Stimulated activated naive B cell treated with anti-CD40 and anti-IgM and Interleukin-4, amounts not matched to agents 10 μg/mL and 1 μg/mL and 100 μg/mL, for 72 hours (primary cell): Measurements from ENCODE around the gene TSHZ2.
A peak's percentile ranks its signal among the peaks of the same experiment; 100 is the strongest.

ENCODE experiments used
- ATAC-seq, 2 donors: fragments of 150-1000 bp; cut with Tn5 transposase; replicated peaks; 2 replicates each; pipeline ENCODE4 v1.10.0; 2021; ENCODE audit warnings: moderate library complexity in 1 of 2
- DNase-seq: peaks from one replicate; pipeline ENCODE4 v3.0.0; 2021
- H3K27ac Mint-ChIP-seq: one replicate; pipeline ENCODE4 v1.8.0; 2022; ENCODE audit warnings: mild to moderate bottlenecking, mixed read lengths
- H3K27me3 Mint-ChIP-seq, 2 donors: one replicate each; pipeline ENCODE4 v1.8.0; 2022; ENCODE audit warnings: mixed read lengths in 2 of 2
- H3K36me3 Mint-ChIP-seq, 2 donors: one replicate each; pipeline ENCODE4 v1.8.0; 2022; ENCODE audit warnings: mixed read lengths in 2 of 2, mild to moderate bottlenecking in 1 of 2
- H3K4me1 Mint-ChIP-seq, 2 donors: one replicate each; pipeline ENCODE4 v1.8.0; 2022; ENCODE audit warnings: mixed read lengths in 2 of 2, mild to moderate bottlenecking in 1 of 2
- H3K4me3 Mint-ChIP-seq, 2 donors: one replicate each; pipeline ENCODE4 v1.8.0; 2022; ENCODE audit warnings: mild to moderate bottlenecking in 2 of 2, mixed read lengths in 2 of 2, moderate library complexity in 1 of 2
- H3K9me3 Mint-ChIP-seq, 2 donors: one replicate each; pipeline ENCODE4 v1.8.0; 2022; ENCODE audit warnings: mixed read lengths in 2 of 2, mild to moderate bottlenecking in 1 of 2

The TSHZ2 gene

DNA sequence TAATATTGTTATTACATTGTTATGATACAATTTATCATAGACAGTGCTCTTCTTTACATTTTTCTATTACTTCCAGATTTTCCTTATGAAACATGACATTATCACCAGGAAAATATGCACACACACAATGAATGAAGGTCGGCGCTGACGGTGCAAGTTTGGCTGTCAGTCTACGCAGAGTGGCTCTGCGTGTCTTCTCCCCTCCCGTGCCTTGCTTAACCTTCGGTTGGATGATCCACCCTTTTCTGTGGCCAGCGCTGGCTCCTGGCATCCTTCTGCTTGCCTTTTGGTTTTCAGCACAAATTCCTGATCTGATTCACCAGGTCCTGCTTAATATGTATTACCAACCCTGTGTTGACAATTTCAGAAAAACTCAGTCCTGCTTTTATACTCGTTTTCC is 157.4 kb downstream of the TSHZ2 start:
- no peaks in the 10 kb centered on the region for H3K36me3 Mint-ChIP-seq

DNA sequence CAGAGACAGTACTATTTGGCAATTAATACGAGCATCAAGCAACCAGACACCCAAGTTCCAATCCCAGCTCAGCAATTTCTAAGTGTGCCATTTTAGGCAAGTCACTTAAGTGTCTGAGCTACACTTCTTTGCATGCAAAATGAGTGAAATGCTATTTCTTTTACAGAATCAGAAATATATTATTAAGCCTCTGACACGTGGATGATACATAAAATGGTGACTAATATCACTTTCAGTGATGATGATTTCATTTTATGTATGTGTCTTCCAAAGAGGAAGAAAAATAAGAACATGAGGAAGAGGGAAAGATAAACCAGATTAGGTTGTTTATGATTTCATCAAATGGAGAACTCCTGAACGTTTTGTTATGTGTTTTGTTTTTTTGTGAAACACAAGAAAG is 158.6 kb downstream of the TSHZ2 start:
- Mint-ChIP-seq H3K4me1 (no peaks in the 10 kb centered on the region), H3K4me3 (no peak overlapping the region), H3K27me3 (peaks cover 13 to 18% of the 10 kb centered on the region in 2 donors), H3K9me3 (peaks cover 0 to 2% of the 10 kb centered on the region in 2 donors), H3K36me3 (no peaks in the 10 kb centered on the region), H3K27ac (no peak overlapping the region)
- DNase-seq (no peak), ATAC-seq (no peak)

More for the DNA sequence above, 157.4 kb downstream of the TSHZ2 start:
- Mint-ChIP-seq H3K27ac (no peak overlapping the region), H3K4me1 (no peaks in the 10 kb centered on the region), H3K4me3 (no peak overlapping the region), H3K9me3 (peaks cover 0 to 2% of the 10 kb centered on the region in 2 donors), H3K27me3 (peaks cover 5 to 12% of the 10 kb centered on the region in 2 donors)
- DNase-seq (no peak), ATAC-seq (no peak)

DNA sequence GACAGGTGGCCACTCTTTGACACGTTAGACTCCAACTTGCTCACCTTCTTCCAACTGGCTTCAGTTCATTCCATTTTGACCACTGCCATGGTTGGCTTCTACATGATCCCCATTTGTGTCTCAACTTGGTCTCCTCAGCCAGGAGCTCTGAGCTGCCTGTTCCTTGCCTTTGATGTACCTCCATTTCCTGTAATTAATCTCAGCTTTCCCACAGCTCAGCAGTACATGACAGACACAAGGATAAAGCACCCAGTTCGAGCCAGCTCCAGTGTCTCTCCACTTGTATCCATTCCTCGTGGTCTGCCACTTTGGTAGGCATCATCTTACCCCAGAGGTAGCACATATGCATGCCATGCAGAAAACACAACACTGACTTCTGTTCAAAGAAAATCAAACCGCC is 161.0 kb downstream of the TSHZ2 start:
- H3K4me3 Mint-ChIP-seq, result no peak overlapping the region
- no peaks in the 10 kb centered on the region for H3K4me1 Mint-ChIP-seq
- DNase-seq, result no peak
- peaks cover 12 to 13% of the 10 kb centered on the region in 2 donors for H3K27me3 Mint-ChIP-seq
- ATAC-seq, result no peak
- peaks cover 0 to 2% of the 10 kb centered on the region in 2 donors for H3K9me3 Mint-ChIP-seq
- no peak overlapping the region for H3K27ac Mint-ChIP-seq
- no peaks in the 10 kb centered on the region for H3K36me3 Mint-ChIP-seq

DNA sequence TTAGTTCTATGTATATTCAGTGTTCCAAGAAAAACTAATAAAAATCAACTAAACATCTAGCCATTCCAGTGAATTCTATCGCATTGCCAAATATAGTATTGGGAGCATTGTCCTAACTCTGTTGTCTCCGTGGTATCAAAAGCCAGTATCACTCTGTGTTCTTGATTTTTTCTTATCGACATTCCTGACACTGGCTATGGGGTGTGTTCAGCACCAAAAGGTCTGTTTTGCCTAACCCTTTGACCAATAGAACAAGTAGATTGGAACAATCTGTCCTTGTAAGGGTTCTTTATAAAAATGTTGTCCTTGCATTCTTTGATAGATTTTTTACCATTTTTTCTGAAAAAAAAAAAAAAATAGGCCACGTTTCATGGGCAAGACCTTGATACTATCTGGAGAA is 161.5 kb downstream of the TSHZ2 start:
- no peak overlapping the region for H3K4me3 Mint-ChIP-seq
- peaks cover 12 to 18% of the 10 kb centered on the region in 2 donors for H3K27me3 Mint-ChIP-seq
- no peaks in the 10 kb centered on the region for H3K4me1 Mint-ChIP-seq
- H3K36me3 Mint-ChIP-seq, result no peaks in the 10 kb centered on the region
- ATAC-seq (no peak), DNase-seq (no peak)
- no peaks in the 10 kb centered on the region for H3K9me3 Mint-ChIP-seq
- no peak overlapping the region for H3K27ac Mint-ChIP-seq

DNA sequence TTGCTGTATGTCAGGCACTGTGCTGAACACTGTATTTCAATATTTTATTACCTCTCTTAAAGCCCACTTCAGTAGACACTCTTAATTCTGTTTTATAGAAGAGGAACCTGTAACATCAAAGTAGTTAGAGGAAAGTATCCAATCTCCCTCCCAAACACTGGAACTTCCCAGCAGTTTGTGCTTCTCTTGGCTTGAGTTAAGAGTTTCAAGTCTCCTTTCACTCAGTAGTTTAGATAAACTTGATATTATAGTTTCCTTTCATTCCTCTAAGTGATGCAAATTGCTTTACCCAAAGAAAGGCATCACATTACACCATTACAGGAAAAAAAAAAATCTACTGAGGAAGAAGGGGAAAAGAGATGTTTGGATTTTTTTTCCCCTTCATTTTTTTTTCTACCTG is 164.3 kb downstream of the TSHZ2 start:
- Mint-ChIP-seq H3K27ac (no peak overlapping the region), H3K4me1 (no peaks in the 10 kb centered on the region), H3K4me3 (no peak overlapping the region), H3K27me3 (peaks cover 12 to 25% of the 10 kb centered on the region in 2 donors), H3K36me3 (no peaks in the 10 kb centered on the region), H3K9me3 (no peaks in the 10 kb centered on the region)
- ATAC-seq (no peak), DNase-seq (no peak)

DNA sequence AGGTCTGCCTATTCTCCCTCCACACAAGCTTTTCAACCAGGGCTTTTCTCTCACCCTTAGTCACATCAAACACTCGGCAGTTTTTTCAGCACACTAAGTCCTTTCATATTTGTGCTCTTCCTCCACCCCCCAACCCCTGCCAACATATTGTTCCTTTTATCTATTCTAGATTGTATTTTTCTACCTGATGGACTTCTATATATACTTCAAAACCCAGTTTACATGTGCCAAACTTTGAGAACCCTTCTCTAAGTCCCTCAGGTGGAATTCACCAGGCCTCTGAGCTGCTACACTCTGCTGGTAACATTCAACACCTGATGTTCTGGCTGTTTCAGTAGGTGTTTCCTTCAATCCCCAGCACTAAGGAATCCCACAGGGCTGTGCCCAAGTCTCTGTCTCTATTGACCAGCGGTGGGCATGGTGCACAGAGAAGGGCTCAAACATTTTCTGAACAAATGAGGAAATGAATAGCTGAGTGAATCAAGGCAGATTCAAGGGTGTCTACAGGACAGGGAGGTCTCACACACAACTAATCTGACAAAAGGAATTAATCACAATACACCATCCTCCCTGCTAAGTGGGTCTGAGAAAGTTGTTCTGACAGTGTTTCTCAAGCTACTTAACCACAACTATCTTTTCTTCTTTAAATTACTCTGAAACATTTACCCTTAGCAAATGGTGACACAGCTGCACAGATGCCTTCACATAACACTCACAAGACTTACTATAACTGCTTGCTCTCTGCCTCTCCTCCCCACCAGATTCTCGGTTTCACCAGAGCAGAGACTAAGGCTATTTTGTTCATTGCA is 166.5 kb downstream of the TSHZ2 start:
- H3K36me3 Mint-ChIP-seq, result no peaks in the 10 kb centered on the region
- ATAC-seq, result no peak
- no peaks in the 10 kb centered on the region for H3K4me1 Mint-ChIP-seq
- no peak overlapping the region for H3K27ac Mint-ChIP-seq
- no peak overlapping the region for H3K4me3 Mint-ChIP-seq
- H3K27me3 Mint-ChIP-seq, result peaks cover 13 to 28% of the 10 kb centered on the region in 2 donors
- peaks cover 0 to 3% of the 10 kb centered on the region in 2 donors for H3K9me3 Mint-ChIP-seq
- DNase-seq, result no peak

DNA sequence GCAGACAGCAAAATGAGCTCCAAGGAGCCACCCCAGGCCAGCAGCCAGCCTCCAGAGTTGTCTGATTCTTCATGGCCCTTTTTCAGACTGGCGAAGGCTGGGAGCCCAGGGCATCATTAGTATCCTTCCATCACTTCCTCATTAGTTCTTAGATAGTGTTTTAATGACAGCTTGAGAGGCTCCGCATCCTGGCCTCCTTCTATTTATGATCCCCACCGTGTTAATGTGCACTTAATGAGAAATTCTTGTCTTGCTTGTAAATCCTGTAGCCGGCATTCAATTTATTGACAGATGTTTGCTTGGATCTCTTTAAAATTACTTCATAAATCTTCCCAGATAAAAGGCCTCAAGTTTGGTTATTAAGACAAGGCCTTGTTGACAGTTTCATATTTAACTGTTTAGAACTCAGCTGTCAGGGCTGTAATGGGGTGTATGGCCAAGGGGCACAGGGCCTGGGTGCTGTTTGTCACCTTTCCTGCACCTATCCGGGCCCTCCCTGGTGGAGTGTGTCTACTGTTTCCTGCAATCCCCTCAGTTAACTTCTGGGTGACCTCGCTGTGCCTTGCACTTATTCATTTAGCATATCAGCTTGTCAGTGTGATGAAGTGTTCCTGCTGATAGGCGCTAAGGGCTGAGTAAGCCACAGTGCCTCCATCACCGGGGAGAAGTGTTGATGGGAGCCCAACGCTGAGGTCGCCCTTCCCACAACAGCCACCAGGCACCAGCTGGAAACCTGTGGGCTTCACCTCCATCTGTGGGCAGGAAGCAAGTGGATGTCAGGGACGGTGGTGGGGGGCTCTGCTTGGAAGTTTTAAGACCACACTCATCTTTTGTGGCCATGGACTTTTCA is 169.3 kb downstream of the TSHZ2 start:
- Mint-ChIP-seq H3K4me1 (peaks cover 2 to 3% of the 10 kb centered on the region in 2 donors), H3K27me3 (peaks cover 7 to 28% of the 10 kb centered on the region in 2 donors), H3K4me3 (no peak overlapping the region), H3K36me3 (no peaks in the 10 kb centered on the region), H3K27ac (no peak overlapping the region), H3K9me3 (peaks cover 0 to 3% of the 10 kb centered on the region in 2 donors)
- DNase-seq (no peak), ATAC-seq (no peak)

DNA sequence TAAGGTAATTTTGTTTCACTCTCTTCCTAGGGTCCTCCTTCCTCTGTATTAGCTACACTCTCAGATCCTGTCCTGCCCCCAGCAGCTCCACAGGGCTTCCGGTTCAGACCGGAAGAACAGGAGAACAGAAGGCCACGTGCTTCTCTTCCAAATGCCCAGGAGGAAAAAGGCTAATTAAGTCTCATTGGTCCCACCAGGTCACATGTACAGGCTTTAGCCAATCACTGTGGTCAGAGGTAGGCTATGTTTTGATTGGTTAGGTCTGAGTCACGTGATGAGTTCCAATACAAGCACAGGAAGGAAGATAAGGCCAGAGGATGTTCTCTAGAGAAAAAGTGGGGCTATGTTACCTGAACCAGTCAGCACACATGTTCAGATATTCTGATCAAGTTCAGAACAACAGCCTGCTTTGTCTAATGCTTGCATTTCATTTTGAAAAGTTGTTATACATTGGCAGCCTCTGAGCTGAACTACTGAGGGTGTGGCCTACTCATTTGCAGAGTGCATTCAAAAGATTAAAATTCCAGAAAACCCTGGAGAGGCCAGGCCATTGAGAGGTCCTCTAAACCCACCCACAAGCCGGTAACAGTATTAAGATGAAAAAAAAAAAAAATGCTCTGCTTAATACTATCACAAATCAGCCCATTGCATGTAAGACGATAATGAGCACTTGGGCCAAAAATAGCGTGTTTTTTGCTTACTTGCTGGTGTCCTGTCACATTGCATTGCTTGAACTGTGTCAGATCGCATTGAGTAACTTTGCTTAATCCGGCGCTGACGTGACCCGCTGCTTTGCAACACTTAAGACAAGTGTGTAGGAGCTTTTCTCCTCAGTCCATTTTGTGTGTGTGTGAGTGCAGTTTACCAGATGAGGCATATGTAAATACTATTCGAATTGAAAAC is 170.3 kb downstream of the TSHZ2 start:
- peaks cover 7 to 28% of the 10 kb centered on the region in 2 donors for H3K27me3 Mint-ChIP-seq
- H3K4me3 Mint-ChIP-seq, result no peak overlapping the region
- H3K36me3 Mint-ChIP-seq, result no peaks in the 10 kb centered on the region
- H3K27ac Mint-ChIP-seq, result no peak overlapping the region
- DNase-seq (no peak), ATAC-seq (no peak)
- H3K9me3 Mint-ChIP-seq, result peaks cover 0 to 3% of the 10 kb centered on the region in 2 donors
- H3K4me1 Mint-ChIP-seq, result peaks cover 3 to 4% of the 10 kb centered on the region in 2 donors

DNA sequence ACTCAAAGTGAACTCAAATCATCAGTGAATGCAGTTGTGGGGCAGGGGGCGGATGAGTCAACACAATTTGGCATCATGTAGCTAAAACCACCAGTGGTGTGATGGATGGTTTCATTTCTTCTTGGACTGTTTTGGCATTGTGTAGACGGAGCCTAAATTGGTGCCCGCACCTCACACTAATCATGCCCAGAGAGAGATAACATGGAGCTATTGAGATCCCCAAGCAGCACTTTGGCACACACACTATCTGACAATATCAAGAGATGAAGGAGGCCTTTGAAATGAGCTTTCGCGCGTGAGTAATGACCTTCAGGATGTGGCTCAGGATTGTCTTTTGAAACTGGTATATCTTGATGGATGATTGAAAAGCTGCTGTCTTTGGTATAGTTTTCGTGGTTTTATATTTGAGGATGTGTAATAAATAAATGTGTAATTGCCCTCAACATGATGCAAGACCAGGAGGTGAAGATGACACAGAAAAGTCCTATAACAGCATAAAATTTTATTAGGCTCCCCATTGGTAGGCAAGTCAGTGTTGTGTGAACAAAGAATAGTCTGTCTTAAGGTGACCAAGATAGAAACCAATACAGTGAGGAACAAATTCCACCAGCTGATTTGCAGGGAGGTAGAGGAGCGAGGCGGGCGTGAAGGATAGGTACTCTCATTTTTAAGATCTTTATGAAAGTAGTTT is 174.2 kb downstream of the TSHZ2 start:
- Mint-ChIP-seq H3K4me3 (no peak overlapping the region), H3K4me1 (peaks cover 4 to 5% of the 10 kb centered on the region in 2 donors)
- ATAC-seq, result peak; percentile 54 to 86

DNA sequence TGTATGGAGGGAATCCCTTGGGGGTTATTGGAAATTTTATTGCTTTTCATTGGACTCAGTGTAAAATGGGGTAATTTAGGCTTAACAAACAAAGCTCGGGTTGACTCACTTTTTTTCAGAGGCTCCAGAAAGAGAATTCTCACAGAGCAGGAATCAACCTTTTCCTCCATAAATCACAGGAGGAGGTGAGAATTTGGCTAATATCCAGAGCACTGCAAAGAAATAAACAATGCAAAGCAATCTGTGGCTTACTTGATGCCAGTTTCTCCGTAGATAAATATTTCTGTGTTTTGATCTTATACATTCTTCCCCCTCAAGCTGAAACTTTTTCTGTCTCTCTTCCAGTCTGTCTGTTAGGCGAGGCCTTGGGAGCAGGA is 176.6 kb downstream of the TSHZ2 start:
- peaks cover 4 to 5% of the 10 kb centered on the region in 2 donors for H3K4me1 Mint-ChIP-seq

More for the DNA sequence above, 174.2 kb downstream of the TSHZ2 start:
- Mint-ChIP-seq H3K36me3 (no peaks in the 10 kb centered on the region), H3K27me3 (peaks cover 14 to 23% of the 10 kb centered on the region in 2 donors), H3K27ac (peak overlapping the region; percentile 20), H3K9me3 (peaks cover 0 to 3% of the 10 kb centered on the region in 2 donors)
- DNase-seq, result no peak

DNA sequence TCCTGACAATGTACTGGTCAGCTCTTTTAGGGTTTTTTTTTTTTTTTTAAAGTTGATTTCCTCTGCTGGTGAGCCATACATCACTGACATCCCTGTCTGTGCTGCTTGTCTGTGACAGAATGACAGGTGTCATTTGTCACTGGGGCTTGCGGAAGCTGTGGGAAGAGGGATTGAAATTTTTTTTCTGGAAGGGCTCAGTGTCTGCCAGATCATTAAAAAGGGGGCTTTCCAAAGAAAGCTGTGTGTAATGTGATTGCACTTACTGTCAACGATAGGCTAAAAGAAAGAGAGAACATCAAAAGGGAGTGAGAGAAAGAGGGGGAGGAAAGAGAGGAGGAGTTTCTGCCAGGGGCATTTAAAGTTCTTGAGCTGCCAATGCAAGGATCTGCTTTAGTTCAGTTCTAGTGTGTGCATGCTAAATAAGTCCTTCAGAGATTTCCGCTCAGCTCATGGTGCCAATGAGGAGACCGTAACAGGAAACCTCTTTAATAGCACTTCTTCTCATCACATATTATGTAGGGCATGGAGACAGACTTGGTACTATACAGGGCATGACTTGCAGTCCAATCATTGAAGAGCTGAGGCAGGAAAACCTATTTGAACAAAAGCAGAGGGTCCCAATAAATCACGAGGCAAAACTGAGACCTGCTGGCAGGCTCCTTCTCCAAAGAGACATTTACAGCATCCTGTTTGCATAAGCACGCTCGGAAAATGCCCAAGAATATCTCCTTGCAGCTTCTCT is 177.2 kb downstream of the TSHZ2 start:
- Mint-ChIP-seq H3K27ac (no peak overlapping the region), H3K27me3 (peaks cover 7 to 9% of the 10 kb centered on the region in 2 donors), H3K9me3 (no peaks in the 10 kb centered on the region), H3K4me1 (peaks cover 4 to 5% of the 10 kb centered on the region in 2 donors), H3K4me3 (no peak overlapping the region), H3K36me3 (no peaks in the 10 kb centered on the region)
- DNase-seq (no peak), ATAC-seq (no peak)

More for the DNA sequence above, 176.6 kb downstream of the TSHZ2 start:
- H3K9me3 Mint-ChIP-seq, result no peaks in the 10 kb centered on the region
- ATAC-seq (no peak), DNase-seq (no peak)
- H3K36me3 Mint-ChIP-seq, result no peaks in the 10 kb centered on the region
- H3K4me3 Mint-ChIP-seq, result no peak overlapping the region
- H3K27me3 Mint-ChIP-seq, result peaks cover 12 to 13% of the 10 kb centered on the region in 2 donors
- no peak overlapping the region for H3K27ac Mint-ChIP-seq

DNA sequence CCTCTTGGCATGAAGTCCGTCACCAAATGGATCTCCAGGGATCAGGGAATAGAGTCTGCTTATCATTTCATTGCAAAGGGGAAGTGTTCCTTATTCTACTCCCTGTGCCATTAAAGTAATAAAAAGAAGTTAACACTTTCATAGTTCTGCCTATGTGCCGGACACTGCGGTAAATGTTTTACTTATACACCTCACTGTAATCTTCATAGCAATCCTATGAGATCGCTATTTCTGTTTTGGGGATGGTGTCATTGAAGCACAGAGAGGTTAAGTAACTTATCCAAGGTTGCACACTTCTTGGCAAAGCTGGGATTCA is 177.7 kb downstream of the TSHZ2 start:
- Mint-ChIP-seq H3K4me3 (no peak overlapping the region), H3K4me1 (peaks cover 4 to 5% of the 10 kb centered on the region in 2 donors)
- ATAC-seq, result no peak

DNA sequence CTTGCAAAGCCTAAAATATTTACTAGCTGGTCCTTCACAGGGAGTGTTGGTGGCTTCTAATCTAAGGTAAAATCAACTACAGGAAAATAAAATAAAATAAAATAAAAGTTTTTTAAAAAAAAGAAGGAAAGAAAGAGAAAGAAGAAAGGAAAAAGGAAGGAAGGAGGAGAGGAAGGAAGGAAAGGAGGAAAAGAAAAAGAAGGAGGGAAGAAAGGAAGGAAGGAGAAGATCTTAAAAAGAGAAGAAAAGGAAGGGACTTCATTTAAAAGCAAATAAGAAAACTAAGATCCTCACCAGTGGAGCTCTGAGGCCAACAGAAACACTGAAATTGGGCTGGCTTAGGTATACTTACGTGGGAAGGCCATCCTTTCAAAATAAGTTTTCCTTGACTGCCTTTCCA is 178.4 kb downstream of the TSHZ2 start:
- Mint-ChIP-seq H3K4me1 (peaks cover 4 to 5% of the 10 kb centered on the region in 2 donors), H3K9me3 (no peaks in the 10 kb centered on the region), H3K27ac (no peak overlapping the region), H3K4me3 (no peak overlapping the region), H3K27me3 (peaks cover 7 to 9% of the 10 kb centered on the region in 2 donors), H3K36me3 (no peaks in the 10 kb centered on the region)
- ATAC-seq (no peak), DNase-seq (no peak)

More for the DNA sequence above, 177.7 kb downstream of the TSHZ2 start:
- DNase-seq, result no peak
- no peak overlapping the region for H3K27ac Mint-ChIP-seq
- H3K9me3 Mint-ChIP-seq, result no peaks in the 10 kb centered on the region
- no peaks in the 10 kb centered on the region for H3K36me3 Mint-ChIP-seq
- H3K27me3 Mint-ChIP-seq, result peaks cover 7 to 9% of the 10 kb centered on the region in 2 donors
